ENCODE results near the gene SLC6A9. TPM values are rescaled to one million over a fixed set of nuclear protein-coding genes. Genes with fewer than 3 reads are reported as not detected.
A peak's percentile ranks its signal among the peaks of the same experiment; 100 is the strongest.

SLC6A9 gene
- total and polyA plus RNA-seq, 8 donors = 1.1 to 40.8 (median 2.3) TPM; not detected in 1

DNA sequence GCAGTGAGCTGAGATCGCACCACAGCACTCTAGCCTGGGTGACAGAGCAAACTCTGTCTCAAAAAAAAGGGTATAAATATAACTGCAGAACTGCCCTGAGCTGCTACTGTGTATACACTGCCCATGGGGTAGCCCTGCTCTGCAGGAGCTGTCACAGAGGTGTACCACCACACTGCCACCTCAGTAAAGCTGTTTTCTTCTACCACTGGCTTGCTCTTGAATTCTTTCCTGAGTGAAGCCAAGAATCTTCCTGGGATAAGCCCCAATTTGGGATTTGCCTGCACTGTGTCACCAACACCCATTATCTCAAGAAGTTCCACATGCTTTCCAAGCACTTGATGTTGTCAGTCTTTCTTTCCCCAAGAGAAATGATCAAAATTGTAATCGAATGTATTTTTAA is 30.6 kb upstream of the SLC6A9 start:
- intact Hi-C loops (cut with DNase I; ENCODE audit: low total_unique reads) = no loop called here
- Histone ChIP-seq H3K27ac (no peak overlapping the region), H3K4me1 (peaks cover 0 to 5% (median 2%) of the 10 kb centered on the region in 4 donors), H3K9me3 (no peaks in the 10 kb centered on the region), H3K36me3 (no peaks in the 10 kb centered on the region), H3K4me3 (no peak overlapping the region), H3K27me3 (peaks cover 0 to 4% (median 0%) of the 10 kb centered on the region in 3 donors)
- TF ChIP-seq, protein P1, sequence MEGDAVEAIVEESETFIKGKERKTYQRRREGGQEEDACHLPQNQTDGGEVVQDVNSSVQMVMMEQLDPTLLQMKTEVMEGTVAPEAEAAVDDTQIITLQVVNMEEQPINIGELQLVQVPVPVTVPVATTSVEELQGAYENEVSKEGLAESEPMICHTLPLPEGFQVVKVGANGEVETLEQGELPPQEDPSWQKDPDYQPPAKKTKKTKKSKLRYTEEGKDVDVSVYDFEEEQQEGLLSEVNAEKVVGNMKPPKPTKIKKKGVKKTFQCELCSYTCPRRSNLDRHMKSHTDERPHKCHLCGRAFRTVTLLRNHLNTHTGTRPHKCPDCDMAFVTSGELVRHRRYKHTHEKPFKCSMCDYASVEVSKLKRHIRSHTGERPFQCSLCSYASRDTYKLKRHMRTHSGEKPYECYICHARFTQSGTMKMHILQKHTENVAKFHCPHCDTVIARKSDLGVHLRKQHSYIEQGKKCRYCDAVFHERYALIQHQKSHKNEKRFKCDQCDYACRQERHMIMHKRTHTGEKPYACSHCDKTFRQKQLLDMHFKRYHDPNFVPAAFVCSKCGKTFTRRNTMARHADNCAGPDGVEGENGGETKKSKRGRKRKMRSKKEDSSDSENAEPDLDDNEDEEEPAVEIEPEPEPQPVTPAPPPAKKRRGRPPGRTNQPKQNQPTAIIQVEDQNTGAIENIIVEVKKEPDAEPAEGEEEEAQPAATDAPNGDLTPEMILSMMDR (IDR thresholded peaks at IDR 0.05) = no peak
- TF ChIP-seq EP300 (IDR thresholded peaks at IDR 0.05) = no peak
- TF ChIP-seq POLR2AphosphoS5 (IDR thresholded peaks at IDR 0.05) = no peak
- TF ChIP-seq POLR2A (IDR thresholded peaks at IDR 0.05) = no peak
- no peak for DNase-seq
- WGBS, 5 donors = 87 to 96% (median 90%) methylated on average over 2 of the region's 2 CpGs

DNA sequence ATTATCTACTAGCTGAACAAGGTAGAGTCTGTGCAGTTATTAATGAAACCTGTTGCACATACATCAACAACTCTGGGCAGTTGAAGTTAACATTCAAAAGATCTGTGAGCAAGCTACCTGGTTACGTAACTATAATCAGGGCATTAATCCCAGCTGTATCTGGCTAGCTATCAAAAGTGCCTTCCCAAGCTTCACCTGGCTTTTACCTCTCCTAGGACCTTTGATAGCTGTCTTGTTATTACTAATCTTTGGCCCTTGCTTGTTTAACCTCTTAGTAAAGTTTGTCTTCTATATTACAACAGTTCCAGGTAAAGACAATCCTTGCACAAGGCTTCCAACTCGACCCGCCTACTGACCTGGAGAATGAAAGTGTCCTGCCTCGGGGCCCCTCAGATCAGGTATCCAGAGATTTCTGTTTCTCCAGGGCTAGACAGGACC is 29.6 kb upstream of the SLC6A9 start:
- Histone ChIP-seq H3K27me3 (peaks cover 0 to 4% (median 0%) of the 10 kb centered on the region in 3 donors), H3K9me3 (no peaks in the 10 kb centered on the region), H3K4me3 (no peak overlapping the region), H3K36me3 (no peaks in the 10 kb centered on the region), H3K4me1 (peaks cover 0 to 5% (median 2%) of the 10 kb centered on the region in 4 donors), H3K27ac (no peak overlapping the region)
- TF ChIP-seq EP300 (IDR thresholded peaks at IDR 0.05) (no peak), POLR2AphosphoS5 (IDR thresholded peaks at IDR 0.05) (no peak), POLR2A (IDR thresholded peaks at IDR 0.05) (no peak)
- TF ChIP-seq, protein P1 (IDR thresholded peaks at IDR 0.05) = no peak
- WGBS, 5 donors = 47 to 76% (median 62%) methylated on average over 4 of the region's 4 CpGs
- no peak for DNase-seq
- intact Hi-C loops (cut with DNase I; ENCODE audit: low total_unique reads) = no loop called here

- H3K27me3 ChIP-seq = peaks cover 0 to 4% (median 0%) of the 10 kb centered on the region in 3 donors
- DNase-seq = peak in 1 of 2 donors; percentile 28
- TF ChIP-seq POLR2A (IDR thresholded peaks at IDR 0.05) (no peak), POLR2AphosphoS5 (IDR thresholded peaks at IDR 0.05) (no peak), EP300 (IDR thresholded peaks at IDR 0.05) (no peak)
- TF ChIP-seq, protein P1 (IDR thresholded peaks at IDR 0.05) = no peak
- H3K9me3 ChIP-seq = no peaks in the 10 kb centered on the region
- H3K4me1 ChIP-seq = peaks cover 0 to 5% (median 2%) of the 10 kb centered on the region in 4 donors
- peak overlapping the region in 1 of 5 donors; percentile 20 for H3K27ac ChIP-seq
- no peak overlapping the region for H3K4me3 ChIP-seq
- intact Hi-C loops (cut with DNase I; ENCODE audit: low total_unique reads) = no loop called here
- WGBS, 5 donors = 51 to 71% (median 67%) methylated on average over 5 of the region's 5 CpGs
- H3K36me3 ChIP-seq = no peaks in the 10 kb centered on the region
Measured at GRCh38 chr1:44059664-44060355, 28.5 kb upstream of the SLC6A9 start.

DNA sequence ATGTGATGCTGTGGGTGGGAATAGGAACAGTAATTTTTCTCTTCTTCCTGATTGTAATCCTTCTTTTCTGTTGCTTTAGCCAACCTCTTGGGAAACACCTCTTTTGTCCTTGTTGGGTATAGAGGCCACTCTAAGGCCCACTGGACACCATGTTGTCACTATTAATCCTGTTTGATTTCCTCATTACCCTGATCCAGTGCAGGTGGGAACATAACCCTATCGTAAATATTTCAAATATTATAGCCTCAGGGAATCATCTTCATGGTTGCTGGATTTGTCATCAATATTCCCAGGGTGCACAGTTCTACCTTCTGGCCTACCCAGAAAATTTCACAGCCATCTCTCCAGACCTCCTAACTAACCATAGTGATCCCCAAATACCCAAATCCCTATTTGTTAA is 27.9 kb upstream of the SLC6A9 start:
- no peak for DNase-seq
- H3K4me1 ChIP-seq = peaks cover 0 to 5% (median 2%) of the 10 kb centered on the region in 4 donors
- no peak overlapping the region for H3K27ac ChIP-seq
- peaks cover 0 to 4% (median 0%) of the 10 kb centered on the region in 3 donors for H3K27me3 ChIP-seq
- intact Hi-C loops (cut with DNase I; ENCODE audit: low total_unique reads) = no loop called here
- H3K4me3 ChIP-seq = no peak overlapping the region
- no peaks in the 10 kb centered on the region for H3K9me3 ChIP-seq
- TF ChIP-seq POLR2A (IDR thresholded peaks at IDR 0.05) (no peak), POLR2AphosphoS5 (IDR thresholded peaks at IDR 0.05) (no peak), EP300 (IDR thresholded peaks at IDR 0.05) (no peak)
- TF ChIP-seq, protein P1 (IDR thresholded peaks at IDR 0.05) = no peak
- WGBS, 5 donors = 83 to 100% (median 94%) methylated on average over 1 of the region's 1 CpG
- no peaks in the 10 kb centered on the region for H3K36me3 ChIP-seq
